GM19452 (cell line): ENCODE data around the gene CABLES2.
"Not testable (repeated sequence)": the region's sequence is repeated elsewhere in the genome, so short reads cannot be mapped to it uniquely, and the experiment has no call there.

Experiments used
- ATAC-seq: cut with Tn5 transposase; IDR thresholded peaks from one replicate; pipeline ENCODE4 v1.9.1; 2021; ENCODE audit not compliant: unreplicated experiment

Gene CABLES2

DNA sequence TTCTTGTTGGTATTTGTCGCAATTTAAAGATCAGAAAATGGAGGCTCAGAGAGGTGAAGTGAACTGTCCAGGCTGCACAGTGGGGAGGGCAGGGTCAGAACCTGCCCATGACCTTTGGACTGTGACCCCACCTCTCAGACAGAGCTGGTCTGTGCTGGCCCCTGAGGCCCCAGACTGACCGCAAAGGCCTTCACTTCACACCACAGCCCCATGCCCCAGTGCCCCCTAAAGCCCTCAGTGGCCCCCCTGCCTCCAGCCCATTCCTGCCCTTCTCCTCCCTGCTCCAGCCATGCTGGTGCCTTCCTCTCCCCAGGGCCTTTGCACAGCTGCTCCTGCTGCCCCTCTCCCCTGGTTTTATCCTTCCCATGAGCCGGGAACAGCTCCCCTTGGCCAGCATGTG is 29.6 kb upstream of the CABLES2 start:
- ATAC-seq, result no peak

DNA sequence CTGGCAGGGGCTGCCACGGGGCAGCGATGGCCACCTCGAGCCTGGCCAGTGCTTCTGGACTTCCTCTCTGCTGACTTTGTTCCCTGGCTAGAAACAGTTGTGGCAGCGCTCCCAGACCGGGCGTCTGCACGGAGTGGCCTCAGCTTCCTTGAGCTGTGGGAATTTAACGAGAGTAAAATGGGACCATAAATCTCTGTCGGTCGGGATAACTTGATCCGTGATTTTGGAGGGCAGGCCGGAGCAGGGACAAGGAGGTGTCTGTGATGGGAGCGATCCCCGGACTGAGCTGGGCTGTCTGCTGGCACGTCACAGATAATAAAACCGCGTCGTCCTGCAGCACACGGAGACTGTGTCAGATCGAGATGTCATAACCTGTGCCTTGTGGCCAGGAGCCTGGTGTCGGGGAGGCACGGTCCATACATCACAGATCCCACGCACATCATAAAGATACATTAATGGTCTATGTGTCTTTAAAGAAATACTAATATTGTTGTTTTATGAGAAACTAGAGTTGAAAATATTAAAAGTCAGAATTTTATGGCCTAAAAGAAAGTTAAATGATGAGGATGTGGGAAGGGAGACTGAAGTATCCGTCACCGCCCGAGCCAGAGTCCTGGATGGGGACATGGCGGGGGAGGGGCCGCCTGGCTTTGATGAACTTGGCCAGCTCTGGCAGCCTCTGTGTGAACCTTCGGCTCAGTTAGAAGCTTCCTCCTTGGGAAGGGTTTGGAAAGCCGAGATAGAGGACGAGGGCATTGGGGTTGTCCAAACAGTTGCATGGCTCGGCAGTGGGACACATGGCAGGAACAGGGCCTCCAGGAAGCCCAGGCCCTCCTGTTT is 26.8 kb upstream of the CABLES2 start:
- no peak for ATAC-seq

DNA sequence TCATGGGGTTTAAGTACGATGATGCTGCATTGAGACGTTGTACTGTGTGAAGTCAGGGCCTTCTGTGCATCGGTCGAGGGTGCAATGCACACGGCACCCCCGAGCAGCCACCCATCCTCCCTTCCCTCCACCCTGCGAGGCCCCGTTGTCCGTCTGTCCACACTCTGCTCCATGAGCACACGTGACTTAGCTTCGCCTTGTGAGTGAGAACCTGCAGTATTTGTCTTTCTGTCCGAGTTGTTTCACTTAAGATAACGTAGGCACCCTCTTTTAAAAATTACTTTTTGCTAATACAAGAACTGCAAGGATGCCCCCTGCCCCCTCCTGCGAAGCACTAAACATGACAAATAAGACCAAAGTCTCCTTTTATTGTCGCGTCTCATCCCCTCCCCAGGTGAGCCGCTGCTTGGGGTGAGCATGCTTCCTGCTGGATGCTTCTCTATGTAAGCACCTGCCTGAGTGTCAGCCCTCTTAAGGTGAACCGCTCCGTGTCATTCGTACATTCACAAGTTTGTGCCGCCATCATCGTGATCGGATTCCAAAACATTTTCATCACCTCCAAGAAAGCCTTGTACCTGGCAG is 23.9 kb upstream of the CABLES2 start:
- no peak for ATAC-seq

DNA sequence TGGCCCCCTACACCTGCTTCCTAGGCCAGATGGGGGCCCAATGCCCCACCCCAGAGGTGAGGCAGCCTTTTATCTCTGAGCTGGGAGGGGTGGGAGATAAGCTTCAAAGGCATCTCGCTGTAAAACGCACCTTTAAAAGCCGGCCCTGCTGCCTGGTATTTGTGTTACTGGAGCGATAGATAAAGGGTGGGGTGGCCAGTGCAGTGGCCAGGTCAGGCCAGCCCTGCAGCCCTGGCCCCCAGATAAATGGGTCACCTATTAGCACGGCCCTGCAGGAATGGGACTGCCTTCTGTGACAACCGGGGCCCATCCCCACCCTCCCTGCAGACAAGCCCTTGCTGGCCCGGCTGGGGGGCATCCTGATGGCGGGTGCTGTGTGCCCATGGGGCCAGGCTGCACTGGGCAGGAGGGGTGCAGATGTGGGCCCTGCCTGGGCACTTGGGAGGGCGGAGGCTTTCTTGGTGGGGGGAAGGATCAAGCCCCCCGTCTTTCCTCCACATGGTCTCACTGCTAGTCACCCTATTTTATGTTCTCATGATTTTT is 23.3 kb upstream of the CABLES2 start:
- ATAC-seq, result no peak

DNA sequence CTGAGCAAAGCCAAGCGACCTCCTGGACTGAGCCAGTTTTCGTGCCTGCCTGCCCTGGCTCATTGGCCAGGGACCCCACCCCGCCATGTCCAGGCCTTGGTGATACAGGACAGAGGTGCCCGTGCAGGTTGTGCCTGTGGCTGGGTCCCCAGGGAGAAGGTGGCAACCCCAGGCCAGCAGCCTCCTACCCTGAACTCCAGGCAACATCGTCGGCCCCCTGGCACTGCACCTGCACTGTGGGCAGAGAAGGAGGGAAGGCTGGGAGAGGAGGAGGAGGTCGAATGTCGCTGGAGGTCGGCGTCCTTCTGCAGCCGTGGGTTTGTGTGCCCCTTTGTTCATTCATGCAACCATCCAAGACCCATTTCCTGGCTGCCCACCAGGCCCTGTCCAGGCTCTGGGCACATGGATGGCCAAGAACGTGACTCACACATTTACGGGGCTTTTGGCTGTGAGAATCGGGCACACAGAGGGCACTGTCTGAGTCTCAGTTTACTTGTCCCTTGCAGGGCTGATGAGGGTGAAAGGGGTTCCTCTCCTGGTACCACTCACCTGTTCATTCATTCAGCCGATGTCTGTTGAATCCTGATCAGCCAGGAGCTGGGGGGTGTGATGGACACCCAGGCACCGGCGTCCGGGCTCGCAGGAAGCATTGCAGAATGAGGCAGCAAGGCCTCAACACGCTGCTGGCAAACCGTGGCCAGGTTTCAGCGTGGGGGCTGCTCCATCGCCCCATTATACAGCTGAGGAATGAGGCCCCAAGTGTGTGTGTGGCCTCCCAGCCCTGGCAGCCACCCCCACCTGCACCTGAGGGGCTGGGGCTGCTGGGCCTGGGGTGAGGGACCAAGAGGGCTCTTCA is 22.6 kb upstream of the CABLES2 start:
- ATAC-seq, result no peak

DNA sequence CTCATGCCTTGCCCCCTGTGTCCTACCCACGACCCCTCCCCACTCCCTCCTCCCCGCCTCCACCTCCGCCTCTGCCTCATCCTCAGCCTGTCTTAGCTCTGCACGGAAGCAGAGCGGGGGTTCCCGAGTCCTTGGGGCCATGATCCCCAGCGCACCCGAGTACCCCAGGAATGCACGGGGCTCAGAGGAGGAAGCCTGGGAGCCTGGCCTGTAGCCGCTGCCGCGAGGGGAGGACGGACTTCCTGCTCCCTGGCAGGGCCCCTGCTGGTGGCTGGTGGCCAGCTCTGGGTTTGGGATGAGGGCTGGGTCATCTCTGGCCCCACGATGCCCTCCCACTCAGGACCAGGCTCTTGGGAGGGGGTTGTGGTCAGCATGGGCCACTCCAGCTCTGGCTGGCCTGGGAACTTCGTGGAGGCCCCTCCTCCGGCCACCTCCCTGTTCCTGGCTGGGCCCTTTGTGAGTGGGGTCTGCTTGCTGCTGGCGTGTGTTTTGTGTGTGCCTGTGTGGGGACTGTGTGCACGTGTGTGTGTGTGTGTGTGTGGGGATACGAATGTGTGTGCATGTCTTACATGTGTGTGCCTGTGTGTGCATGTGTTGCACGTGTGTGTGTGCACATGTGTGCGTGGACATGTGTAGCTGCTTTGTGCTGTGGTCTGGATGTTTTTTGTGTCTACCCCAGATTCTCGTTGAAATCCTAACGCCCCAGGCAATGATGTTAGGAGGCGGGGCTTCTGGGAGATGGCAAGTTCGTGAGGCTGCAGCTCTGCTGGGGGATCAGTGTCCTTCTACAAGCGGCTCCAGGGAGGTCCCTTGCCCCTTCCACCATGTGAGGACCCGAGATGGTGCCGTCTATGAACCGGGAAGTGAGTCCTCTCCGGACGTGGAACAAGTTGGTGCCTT is 21.6 kb upstream of the CABLES2 start:
- no peak for ATAC-seq

DNA sequence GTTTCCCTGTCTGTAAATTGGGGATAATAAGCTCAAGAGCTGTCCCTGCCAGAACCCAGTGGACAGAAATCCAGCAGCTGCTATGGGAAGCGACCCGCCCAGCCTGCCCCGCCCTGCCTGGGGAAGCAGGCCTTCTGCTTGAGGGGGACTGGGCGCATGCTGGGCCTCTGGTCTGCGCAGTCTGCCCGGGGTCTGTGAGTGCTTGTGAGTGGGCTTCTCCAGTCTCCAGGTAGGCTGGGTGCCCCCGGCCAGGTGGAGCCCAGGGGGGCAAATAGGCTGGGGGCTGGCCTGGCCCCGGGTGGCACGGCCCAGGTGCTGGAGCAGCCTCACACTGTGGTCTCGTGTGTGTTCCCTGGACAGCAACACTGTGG is 20.9 kb upstream of the CABLES2 start:
- no peak for ATAC-seq

DNA sequence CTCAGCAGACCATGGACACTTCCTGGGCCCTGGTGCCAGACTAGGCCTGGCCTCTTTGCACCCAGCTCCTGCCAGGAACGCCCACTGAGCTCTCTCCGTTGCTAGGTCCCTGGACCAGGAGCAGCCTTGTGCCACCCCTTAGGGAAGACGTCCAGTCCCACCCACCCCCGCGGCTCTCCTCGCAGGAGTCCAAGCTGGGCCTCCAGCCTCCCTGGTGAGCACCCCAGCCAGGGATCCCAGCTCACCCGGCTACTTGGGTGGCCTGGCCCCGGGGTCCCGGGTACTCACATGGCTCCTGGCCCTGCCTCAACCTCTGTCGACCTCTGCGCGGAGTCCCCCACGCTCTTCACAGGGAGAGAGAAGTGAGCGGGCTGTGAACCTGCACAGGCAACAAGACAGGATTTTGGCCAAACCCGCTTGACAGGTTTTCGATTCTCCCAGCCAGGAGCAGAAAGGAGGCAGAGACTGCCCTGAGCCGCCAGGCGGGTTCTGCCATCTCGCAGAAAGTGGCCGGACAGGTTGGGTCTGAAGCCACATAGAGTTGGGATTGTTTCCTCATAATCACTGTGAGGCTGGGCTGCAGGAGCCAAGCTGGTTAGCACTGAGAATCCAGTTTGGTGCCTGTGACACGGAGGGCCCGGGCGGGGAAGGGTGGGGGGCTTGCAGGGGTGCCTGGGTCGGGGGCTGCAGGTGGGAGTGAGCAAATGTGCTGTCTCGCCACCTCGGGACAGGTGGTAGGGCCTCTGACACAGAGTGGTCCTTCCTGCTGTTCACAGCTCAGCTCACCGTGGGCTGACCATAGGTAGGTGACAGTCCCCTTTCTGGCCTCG is 20.3 kb upstream of the CABLES2 start, which contains the start of gene RBBP8NL:
Gene RBBP8NL, minus strand, starts transcription at position 368 of the 830 bp plus-strand sequence. CDS start 7,892 bp downstream, outside the sequence.
- ATAC-seq, result no peak

DNA sequence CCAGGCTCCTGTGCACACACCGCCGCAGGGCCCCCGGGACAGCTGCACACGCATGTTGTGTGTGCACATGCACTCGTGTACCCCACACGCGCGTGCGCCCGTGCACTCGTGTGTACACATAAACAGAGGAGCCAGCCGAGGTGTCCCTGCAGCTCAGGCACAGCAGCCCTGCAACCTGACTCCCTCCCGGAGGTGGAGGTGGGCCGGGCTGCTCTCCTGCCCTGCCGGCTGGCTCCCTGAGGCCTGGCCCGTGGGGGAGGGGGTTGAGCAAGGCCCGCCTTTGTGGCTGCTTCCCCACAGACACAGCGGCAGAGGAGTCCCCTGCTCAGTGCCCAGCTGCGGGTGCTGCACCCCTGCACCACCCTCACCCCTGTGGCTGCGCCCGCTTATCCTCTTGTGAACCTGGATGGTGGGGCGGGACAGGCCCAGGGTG is 19.6 kb upstream of the CABLES2 start:
- ATAC-seq, result no peak

DNA sequence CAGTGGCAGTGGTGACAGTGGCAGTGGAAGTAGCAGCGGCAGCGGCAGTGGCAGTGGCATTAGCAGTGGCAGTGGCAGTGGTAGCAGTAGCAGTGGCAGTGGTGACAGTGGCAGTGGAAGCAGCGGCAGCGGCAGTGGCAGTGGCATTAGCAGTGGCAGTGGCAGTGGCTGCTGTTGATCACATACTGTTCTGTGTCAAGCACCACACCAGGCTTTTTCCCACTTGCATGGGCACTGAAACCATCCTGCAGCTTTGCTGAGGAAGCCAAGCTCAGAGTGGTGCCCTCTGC is 18.9 kb upstream of the CABLES2 start:
- not testable (repeated sequence) for ATAC-seq

DNA sequence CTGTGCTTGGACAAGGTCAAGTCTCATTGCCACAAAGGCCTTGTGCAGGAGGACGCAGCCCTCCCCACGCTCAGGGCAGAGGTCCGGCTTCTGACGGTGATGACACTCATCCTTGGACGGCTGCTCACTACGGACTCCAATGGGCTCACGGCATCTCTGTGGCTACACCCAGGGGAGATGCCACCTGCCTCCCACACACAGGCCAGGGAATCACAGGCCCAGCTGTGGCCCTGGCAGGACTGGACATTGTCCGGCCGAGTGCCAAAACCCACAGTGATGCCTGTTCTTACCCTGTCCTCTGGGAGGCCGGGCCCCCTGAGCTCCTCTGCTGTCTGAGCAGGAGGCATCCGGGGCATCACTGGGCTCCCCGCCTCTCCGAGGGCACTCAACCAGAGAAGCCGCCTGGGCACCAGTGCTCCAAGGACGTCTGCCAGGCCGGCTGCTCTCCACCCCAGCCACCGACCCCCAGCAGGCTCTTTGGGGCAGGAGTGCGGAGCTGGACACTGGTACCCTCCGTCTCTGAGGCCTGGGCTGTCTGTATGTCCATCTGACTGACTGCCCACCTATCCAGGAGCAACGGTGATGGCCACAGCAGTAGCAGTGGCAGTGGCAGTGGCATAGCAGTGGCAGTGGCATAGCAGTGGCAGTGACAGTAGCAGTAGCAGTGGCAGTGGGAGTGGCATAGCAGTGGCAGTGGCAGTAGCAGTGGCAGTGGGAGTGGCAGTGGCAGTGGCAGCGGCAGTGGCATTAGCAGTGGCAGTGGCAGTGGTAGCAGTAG is 18.4 kb upstream of the CABLES2 start:
- no peak for ATAC-seq

DNA sequence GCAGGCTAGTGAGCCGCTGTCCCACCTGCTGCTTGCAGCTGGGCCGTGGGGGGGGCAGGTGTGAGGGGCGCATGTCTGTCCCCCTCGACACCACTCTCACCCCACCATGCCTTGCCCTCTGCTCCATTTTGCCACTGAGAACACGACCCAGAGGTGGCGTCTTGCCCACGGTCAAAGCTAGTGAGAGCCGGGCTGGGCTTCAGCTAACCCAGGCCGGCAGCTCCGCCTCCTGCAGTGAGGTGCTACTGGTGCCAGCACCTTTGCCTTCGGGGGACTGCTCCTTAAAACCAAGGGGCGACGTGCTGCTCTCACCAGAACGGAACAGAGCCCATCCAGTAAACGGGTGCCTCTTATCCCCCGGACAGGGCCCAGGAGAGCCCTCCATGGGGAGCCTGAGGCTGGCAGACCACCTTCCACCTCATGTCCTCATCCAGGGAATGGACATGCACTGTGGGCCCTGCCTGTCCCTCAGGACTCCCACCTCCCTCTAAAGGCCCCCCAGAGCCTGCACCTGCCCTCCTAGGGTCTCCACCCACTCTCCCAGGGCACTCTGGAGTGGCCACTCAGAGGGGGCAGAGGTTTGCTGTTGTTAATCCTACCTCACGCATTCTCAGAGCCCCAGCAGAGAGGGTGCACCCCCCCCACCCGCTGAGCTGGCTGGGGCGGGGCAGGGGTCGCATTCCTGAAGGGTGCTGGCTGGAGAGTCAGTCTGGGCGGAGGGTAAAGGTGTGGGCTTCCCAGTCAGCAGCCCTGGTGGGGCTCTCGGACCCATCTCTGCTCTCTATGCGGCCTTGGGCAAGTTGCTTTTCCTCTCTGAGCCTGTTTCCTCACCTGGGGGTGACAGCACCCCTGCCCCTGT is 17.4 kb upstream of the CABLES2 start:
- ATAC-seq, result no peak

DNA sequence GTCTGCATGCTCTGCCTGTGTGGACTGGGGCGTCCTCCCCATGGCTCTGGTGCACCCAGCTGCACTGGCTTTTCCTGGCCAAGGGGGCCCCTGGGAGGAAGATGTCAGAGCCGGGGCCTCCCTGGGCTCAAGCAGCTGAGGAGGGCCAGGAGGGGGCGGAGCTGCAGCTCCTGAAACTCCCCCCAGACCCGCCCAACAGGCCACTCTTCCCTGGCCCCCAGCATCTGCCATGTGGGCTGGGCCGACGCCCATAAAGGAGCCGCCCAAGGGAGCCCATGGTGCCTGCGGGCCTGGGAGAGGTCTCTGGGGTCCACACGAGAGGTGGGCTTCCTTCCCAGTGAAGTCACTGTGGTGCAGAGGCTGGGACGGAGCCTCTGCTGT is 16.2 kb upstream of the CABLES2 start:
- no peak for ATAC-seq

DNA sequence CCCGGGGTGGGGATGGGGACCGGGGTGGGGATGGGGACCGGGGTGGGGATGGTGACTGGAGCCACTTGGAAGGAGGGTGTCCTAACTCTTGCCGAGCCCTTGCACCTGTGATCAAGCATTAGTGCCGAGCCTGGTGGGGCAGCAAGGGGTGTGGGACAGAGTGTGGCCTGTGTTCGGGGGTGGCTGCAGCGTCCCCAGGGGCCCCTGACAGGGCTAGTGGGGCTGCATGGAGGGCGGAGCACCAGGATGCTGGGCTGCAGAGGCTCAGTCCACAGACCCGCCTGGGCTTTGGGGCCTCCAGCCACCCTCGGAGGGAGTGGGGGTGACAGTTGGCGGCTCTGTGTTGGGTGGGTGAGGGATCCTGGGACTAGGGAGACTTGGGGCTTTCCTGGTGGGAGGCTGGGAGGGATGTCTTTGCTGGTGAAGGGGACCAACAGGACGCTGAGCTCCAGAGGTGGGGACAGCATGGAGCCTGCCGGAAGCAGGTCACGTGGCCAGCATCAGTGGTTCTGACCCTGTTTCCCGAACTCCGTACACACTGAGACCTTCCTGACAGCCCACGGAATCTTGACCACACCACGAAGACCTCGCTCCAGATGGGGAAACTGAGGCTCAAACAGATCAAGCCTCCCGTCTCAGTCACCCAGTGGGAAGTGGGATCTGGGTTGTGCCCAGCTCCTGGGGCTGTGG is 15.7 kb upstream of the CABLES2 start:
- ATAC-seq, result no peak

DNA sequence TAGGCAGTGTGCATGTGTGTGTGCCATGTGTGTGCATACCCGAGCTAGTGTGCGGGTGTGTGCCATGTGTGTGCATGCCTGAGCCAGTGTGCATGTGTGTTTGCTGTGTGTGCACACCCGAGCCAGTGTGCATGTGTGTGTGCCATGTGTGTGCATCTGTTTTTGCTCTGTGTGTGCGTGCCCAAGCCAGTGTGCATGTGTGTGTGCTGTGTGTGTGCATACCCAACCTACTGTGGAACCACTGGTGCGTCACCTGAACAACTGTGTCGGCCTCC is 14.6 kb upstream of the CABLES2 start:
- no peak for ATAC-seq

DNA sequence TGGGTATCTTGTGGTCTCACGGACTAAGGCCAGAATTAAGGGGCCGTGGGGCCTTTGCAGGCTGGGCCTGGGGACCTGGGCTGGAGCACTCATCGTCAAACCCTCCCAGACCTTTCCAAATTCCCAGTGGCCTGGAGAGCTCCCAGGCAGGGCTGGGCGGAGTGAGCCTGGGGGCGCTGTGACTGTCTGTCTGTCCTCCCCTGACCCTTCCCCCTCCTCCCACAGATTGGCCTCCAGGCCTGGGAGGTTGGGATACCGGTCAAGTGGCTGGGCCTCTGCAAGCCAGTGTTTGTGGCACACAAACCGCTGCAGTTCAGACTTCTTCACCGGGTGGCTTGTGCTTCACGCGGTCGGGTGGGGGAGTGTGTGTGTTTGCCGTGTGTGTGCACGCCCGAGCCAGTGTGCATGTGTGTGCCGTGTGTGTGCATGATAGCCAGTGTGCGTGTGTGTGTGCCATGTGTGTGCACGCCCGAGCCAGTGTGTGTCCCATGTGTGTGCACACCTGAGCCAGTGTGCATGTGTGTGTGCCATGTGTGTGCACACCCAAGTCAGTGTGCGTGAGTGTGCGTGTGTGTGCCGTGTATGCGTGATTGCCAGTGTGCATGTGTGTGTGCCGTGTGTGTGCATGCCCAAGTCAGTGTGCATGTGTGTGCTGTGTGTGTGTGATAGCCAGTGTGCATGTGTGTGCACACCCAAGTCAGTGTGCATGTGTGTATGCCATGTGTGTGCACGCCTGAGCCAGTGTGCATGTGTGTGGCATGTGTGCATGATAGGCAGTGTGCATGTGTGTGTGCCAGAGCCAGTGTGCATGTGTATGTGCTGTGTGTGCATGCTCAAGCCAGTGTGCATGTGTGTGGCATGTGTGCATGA is 14.0 kb upstream of the CABLES2 start:
- ATAC-seq, result no peak

DNA sequence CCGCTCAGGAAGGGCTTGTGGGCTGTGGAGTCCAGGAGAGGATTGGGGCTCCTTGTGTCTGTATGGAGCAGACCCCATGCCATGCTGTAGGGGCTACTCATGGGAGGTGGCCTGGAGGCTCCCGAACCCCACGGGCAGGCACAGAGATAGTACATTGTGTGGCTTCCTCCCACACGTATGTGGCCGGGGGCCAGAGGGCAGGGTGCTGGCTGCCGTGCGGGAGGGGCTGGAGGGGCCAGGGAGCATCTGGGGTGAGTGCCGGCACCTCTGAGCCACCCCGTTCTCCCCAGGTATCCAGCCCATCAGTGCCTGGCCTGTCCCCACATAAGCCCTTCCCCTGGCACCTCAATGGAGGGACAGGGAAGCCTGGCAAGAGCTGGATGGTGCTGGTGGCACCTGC is 12.7 kb upstream of the CABLES2 start:
- no peak for ATAC-seq
